SK-N-SH (cell line): ENCODE data around the gene FLG.

ENCODE experiments used
- EZH2phosphoT487 ChIP-seq: fragments of 200-600 bp; sonication (generic); IDR thresholded peaks from 2 replicates; pipeline ENCODE4 v1.6.1; 2017; ENCODE audit warnings: low read depth, mixed run types, mild to moderate bottlenecking, antibody characterized with exemption, moderate library complexity, borderline replicate concordance
- JUND ChIP-seq: IDR thresholded peaks from 2 replicates; pipeline ENCODE4 v1.4.0; 2012
- POLR2AphosphoS5 ChIP-seq: IDR thresholded peaks from 2 replicates; pipeline ENCODE4 v1.6.1; 2012; ENCODE audit warnings: low read depth, low read length
- RAD21 ChIP-seq: IDR thresholded peaks from 2 replicates; pipeline ENCODE4 v1.6.1; 2012; ENCODE audit warnings: mild to moderate bottlenecking, low read length
- RCOR1 ChIP-seq: fragments of 150-350 bp; IDR thresholded peaks from 2 replicates; pipeline ENCODE4 v1.6.1; 2017; ENCODE audit warnings: antibody characterized with exemption, low read length
- SIN3A ChIP-seq: IDR thresholded peaks from 2 replicates; pipeline ENCODE4 v1.6.1; 2012; ENCODE audit warnings: low read depth, mild to moderate bottlenecking, low read length, moderate library complexity, borderline replicate concordance
- TF ChIP-seq, protein P1 (sequence below): fragments of 200-600 bp; sonication (generic); IDR thresholded peaks from 2 replicates; pipeline ENCODE4 v1.6.1; 2017; ENCODE audit warnings: antibody characterized with exemption, mild to moderate bottlenecking, moderate library complexity

DNA sequence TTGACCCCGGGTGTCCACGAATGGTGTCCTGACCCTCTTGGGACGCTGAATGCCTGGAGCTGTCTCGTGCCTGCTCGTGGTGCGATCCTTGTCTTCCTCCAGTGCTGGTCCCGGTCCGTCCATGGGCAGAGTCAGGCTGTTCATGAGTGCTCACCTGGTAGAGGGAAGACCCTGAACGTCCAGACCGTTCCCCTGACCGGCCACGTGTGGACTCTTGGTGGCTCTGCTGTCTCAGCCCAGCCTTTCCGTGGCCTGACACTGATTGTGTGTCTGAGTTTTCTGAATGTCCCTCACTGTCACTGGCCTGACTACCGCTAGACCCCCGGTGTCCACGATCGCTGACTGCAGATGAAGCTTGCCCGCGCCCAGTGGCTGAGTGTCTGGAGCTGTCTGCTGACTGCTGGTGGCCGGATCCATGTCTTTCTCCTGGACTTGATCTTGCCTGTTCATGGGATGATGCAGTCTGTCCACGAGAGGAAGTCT, 11.7 kb downstream of the FLG start:
- no peak for TF ChIP-seq RCOR1
- TF ChIP-seq, protein P1, sequence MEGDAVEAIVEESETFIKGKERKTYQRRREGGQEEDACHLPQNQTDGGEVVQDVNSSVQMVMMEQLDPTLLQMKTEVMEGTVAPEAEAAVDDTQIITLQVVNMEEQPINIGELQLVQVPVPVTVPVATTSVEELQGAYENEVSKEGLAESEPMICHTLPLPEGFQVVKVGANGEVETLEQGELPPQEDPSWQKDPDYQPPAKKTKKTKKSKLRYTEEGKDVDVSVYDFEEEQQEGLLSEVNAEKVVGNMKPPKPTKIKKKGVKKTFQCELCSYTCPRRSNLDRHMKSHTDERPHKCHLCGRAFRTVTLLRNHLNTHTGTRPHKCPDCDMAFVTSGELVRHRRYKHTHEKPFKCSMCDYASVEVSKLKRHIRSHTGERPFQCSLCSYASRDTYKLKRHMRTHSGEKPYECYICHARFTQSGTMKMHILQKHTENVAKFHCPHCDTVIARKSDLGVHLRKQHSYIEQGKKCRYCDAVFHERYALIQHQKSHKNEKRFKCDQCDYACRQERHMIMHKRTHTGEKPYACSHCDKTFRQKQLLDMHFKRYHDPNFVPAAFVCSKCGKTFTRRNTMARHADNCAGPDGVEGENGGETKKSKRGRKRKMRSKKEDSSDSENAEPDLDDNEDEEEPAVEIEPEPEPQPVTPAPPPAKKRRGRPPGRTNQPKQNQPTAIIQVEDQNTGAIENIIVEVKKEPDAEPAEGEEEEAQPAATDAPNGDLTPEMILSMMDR, result no peak
- no peak for TF ChIP-seq RAD21
- no peak for TF ChIP-seq EZH2phosphoT487
- TF ChIP-seq POLR2AphosphoS5, result no peak
- no peak for TF ChIP-seq SIN3A
- TF ChIP-seq JUND, result no peak
